Neural progenitor cell (in vitro differentiated cells): Measurements from ENCODE around the gene HMGA1. TPM values are rescaled to one million over a fixed set of nuclear protein-coding genes. Genes with fewer than 3 reads are reported as not detected.
"Not testable (repeated sequence)": the region's sequence is repeated elsewhere in the genome, so short reads cannot be mapped to it uniquely, and the experiment has no call there.

Experiments used
- DNase-seq: peaks from one replicate; pipeline ENCODE4 v3.0.0-alpha.2; 2016; ENCODE audit warnings: low spot score
- H2AFZ ChIP-seq: fragments of 200-600 bp; sonication (generic); replicated peaks from 2 replicates; pipeline ENCODE4 v1.6.1; 2016; ENCODE audit warnings: antibody characterized with exemption
- H3F3A ChIP-seq: fragments of 200-600 bp; sonication (generic); 2 replicates; pipeline ENCODE4 v1.6.1; 2016; ENCODE audit warnings: antibody characterized with exemption, low read depth
- H3K27ac ChIP-seq: fragments of 200-600 bp; sonication (generic); 2 replicates; pipeline ENCODE4 v1.5.1; 2016; ENCODE audit warnings: mild to moderate bottlenecking
- H3K27me3 ChIP-seq: fragments of 200-600 bp; sonication (generic); 2 replicates; pipeline ENCODE4 v1.6.1; 2016; ENCODE audit warnings: mild to moderate bottlenecking, moderate library complexity
- H3K36me3 ChIP-seq: fragments of 200-600 bp; sonication (generic); 2 replicates; pipeline ENCODE4 v1.5.1; 2016
- H3K4me1 ChIP-seq: fragments of 200-600 bp; sonication (generic); 2 replicates; pipeline ENCODE4 v1.6.1; 2016; ENCODE audit warnings: mixed run types
- H3K4me2 ChIP-seq: fragments of 200-600 bp; sonication (generic); 2 replicates; pipeline ENCODE4 v1.6.1; 2016
- H3K4me3 ChIP-seq: fragments of 200-600 bp; sonication (generic); 2 replicates; pipeline ENCODE4 v1.5.1; 2016
- H3K79me2 ChIP-seq: fragments of 200-600 bp; sonication (generic); 2 replicates; pipeline ENCODE4 v1.6.1; 2016; ENCODE audit warnings: low read depth
- H3K9ac ChIP-seq: fragments of 200-600 bp; sonication (generic); 2 replicates; pipeline ENCODE4 v1.6.1; 2016
- H3K9me3 ChIP-seq: fragments of 200-600 bp; sonication (generic); 2 replicates; pipeline ENCODE4 v1.5.1; 2016; ENCODE audit warnings: low read depth
- H4K20me1 ChIP-seq: fragments of 200-600 bp; sonication (generic); 2 replicates; pipeline ENCODE4 v1.6.1; 2016; ENCODE audit warnings: low read depth
- H3K27ac Mint-ChIP-seq: 3 replicates; pipeline ENCODE4 v1.8.0; 2021; ENCODE audit warnings: mixed read lengths
- H3K27me3 Mint-ChIP-seq: 2 replicates; pipeline ENCODE4 v1.8.0; 2022; ENCODE audit warnings: low read depth, mild to moderate bottlenecking, inconsistent platforms, moderate library complexity, mixed read lengths; ENCODE audit not compliant: insufficient read depth
- H3K36me3 Mint-ChIP-seq: 3 replicates; pipeline ENCODE4 v1.8.0; 2021; ENCODE audit warnings: mixed read lengths
- H3K4me1 Mint-ChIP-seq: 3 replicates; pipeline ENCODE4 v1.8.0; 2021; ENCODE audit warnings: mixed read lengths
- H3K4me3 Mint-ChIP-seq: 3 replicates; pipeline ENCODE4 v1.8.0; 2021; ENCODE audit warnings: mild to moderate bottlenecking, moderate library complexity, mixed read lengths
- H3K9me3 Mint-ChIP-seq: 3 replicates; pipeline ENCODE4 v1.8.0; 2020; ENCODE audit warnings: mixed read lengths
- EZH2 ChIP-seq: fragments of 200-600 bp; sonication (generic); IDR thresholded peaks from 2 replicates; pipeline ENCODE4 v1.6.1; 2017; ENCODE audit warnings: antibody characterized with exemption, mild to moderate bottlenecking, moderate library complexity
- EZH2phosphoT487 ChIP-seq: fragments of 200-600 bp; sonication (generic); IDR thresholded peaks from 2 replicates; pipeline ENCODE4 v1.6.1; 2017; ENCODE audit warnings: antibody characterized with exemption
- total RNA-seq: library from RNA; depleted of rRNA; stranded (reverse); fragments of >200 nt; gene quantifications from 2 replicates; pipeline ENCODE4 v1.2.3, GENCODE V29; 2015; ENCODE audit warnings: low replicate concordance
- TF ChIP-seq, protein P1 (sequence below): fragments of 200-600 bp; sonication (generic); IDR thresholded peaks from 2 replicates; pipeline ENCODE4 v1.5.1; 2017; ENCODE audit warnings: antibody characterized with exemption, mild to moderate bottlenecking

The HMGA1 gene
- total RNA-seq, 1 donor from 2014 or later, result 417 TPM

DNA sequence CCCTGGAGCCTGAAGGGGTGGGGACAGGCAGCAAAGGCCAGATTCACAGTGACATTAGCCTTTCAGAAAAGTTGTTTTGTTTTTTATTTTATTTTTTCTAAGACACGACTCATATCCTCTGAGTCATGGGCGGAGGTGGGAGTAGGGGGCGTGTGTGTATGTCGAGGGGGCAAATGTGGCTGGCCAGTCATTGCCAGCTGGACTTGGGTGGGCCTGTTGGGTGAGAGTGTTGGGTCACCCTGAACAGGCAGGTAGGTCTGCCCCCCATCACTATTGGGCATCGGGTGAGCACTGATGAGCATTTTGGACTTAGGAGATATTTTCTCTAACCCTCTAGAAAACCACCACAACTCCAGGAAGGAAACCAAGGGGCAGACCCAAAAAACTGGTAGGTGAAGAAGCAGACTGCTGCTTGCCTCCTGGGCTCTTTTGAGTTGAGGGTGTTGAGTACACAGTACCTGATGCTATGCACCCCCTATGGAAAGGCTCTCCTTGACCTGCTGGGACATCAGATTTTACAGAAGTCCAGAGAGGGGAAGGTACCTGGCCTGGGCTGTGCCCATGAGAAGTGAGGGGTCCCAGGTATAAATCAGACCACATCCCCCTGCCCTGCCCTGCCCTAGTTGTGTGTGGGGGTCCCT is 6.6 kb downstream of the HMGA1 start:
- Histone ChIP-seq H3K4me3 (no peak overlapping the region), H3F3A (peaks cover 93% of the 10 kb centered on the region), H3K27me3 (no peaks in the 10 kb centered on the region), H3K79me2 (peaks cover 55% of the 10 kb centered on the region), H3K27ac (peak overlapping the region; percentile 53), H3K9ac (no peak overlapping the region), H3K9me3 (no peaks in the 10 kb centered on the region), H2AFZ (no peak overlapping the region), H3K36me3 (peaks cover 11% of the 10 kb centered on the region), H3K4me1 (peaks cover 31% of the 10 kb centered on the region), H3K4me2 (no peak overlapping the region), H4K20me1 (peaks cover 99% of the 10 kb centered on the region)
- peaks cover 9% of the 10 kb centered on the region for H3K27me3 Mint-ChIP-seq
- H3K4me3 Mint-ChIP-seq, result peak overlapping the region; percentile 41
- peaks cover 28% of the 10 kb centered on the region for H3K36me3 Mint-ChIP-seq
- no peak for DNase-seq
- no peak overlapping the region for H3K27ac Mint-ChIP-seq
- TF ChIP-seq EZH2phosphoT487 (no peak), EZH2 (no peak)
- TF ChIP-seq, protein P1, sequence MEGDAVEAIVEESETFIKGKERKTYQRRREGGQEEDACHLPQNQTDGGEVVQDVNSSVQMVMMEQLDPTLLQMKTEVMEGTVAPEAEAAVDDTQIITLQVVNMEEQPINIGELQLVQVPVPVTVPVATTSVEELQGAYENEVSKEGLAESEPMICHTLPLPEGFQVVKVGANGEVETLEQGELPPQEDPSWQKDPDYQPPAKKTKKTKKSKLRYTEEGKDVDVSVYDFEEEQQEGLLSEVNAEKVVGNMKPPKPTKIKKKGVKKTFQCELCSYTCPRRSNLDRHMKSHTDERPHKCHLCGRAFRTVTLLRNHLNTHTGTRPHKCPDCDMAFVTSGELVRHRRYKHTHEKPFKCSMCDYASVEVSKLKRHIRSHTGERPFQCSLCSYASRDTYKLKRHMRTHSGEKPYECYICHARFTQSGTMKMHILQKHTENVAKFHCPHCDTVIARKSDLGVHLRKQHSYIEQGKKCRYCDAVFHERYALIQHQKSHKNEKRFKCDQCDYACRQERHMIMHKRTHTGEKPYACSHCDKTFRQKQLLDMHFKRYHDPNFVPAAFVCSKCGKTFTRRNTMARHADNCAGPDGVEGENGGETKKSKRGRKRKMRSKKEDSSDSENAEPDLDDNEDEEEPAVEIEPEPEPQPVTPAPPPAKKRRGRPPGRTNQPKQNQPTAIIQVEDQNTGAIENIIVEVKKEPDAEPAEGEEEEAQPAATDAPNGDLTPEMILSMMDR, result no peak
- peaks cover 70% of the 10 kb centered on the region for H3K4me1 Mint-ChIP-seq
- no peaks in the 10 kb centered on the region for H3K9me3 Mint-ChIP-seq

DNA sequence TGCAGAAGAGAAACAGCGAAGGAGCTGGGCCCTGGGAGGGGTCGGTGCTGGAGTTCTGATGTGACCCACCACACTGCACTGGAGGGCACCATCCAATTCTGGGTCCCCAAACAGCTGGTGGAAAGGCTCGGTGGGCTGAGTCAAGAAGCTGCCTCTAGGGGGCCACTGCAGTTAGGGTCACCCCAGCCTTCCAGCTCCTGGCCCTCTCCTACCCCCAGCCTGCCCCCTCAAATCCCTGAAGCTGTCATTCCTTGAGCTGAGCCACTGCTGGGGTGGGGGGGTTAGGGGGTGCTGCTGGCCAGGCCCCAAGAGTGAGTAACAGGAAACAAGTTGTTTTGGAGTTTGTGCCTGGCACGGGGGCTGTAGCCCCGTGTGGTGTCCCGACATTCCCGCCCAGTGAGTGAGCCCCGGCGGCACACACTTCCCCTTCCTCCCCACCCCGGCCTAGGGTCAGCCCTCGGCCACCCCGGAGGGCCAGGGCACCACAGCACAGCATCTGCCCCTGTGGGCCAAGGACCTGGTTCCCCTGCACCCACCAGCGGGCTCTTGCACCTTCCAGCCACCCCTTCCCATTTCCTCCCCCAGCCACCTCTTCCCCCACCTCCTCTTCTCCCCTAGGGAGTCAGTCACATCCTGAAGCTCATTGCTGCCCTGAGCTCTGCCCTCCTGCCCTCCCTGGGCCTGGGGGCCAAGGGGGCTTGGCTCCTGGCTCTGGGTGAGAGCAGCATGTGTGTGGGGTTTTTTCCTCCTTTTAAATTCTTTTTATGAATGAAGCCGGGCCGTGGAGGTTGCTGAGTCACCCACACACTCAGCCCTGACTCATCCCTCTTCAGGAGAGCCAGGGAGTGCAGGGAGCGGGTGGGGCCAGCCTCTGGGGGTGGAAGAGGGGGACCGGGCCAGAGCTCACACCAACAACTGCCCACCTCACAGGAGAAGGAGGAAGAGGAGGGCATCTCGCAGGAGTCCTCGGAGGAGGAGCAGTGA is 7.5 kb downstream of the HMGA1 start:
- Histone ChIP-seq H3K4me2 (no peak overlapping the region), H3F3A (peaks cover 89% of the 10 kb centered on the region), H3K27me3 (no peaks in the 10 kb centered on the region), H4K20me1 (peaks cover 94% of the 10 kb centered on the region), H3K27ac (peak overlapping the region; percentile 75), H3K9me3 (no peaks in the 10 kb centered on the region), H3K79me2 (peaks cover 46% of the 10 kb centered on the region), H3K4me1 (peaks cover 22% of the 10 kb centered on the region), H3K36me3 (peaks cover 11% of the 10 kb centered on the region), H2AFZ (no peak overlapping the region), H3K4me3 (no peak overlapping the region), H3K9ac (no peak overlapping the region)
- H3K9me3 Mint-ChIP-seq, result no peaks in the 10 kb centered on the region
- TF ChIP-seq EZH2phosphoT487, result no peak
- TF ChIP-seq, protein P1, result peak; percentile 50
- no peak for DNase-seq
- peaks cover 63% of the 10 kb centered on the region for H3K4me1 Mint-ChIP-seq
- peak overlapping the region; percentile 48 for H3K4me3 Mint-ChIP-seq
- H3K36me3 Mint-ChIP-seq, result peaks cover 27% of the 10 kb centered on the region
- peaks cover 9% of the 10 kb centered on the region for H3K27me3 Mint-ChIP-seq
- no peak overlapping the region for H3K27ac Mint-ChIP-seq

DNA sequence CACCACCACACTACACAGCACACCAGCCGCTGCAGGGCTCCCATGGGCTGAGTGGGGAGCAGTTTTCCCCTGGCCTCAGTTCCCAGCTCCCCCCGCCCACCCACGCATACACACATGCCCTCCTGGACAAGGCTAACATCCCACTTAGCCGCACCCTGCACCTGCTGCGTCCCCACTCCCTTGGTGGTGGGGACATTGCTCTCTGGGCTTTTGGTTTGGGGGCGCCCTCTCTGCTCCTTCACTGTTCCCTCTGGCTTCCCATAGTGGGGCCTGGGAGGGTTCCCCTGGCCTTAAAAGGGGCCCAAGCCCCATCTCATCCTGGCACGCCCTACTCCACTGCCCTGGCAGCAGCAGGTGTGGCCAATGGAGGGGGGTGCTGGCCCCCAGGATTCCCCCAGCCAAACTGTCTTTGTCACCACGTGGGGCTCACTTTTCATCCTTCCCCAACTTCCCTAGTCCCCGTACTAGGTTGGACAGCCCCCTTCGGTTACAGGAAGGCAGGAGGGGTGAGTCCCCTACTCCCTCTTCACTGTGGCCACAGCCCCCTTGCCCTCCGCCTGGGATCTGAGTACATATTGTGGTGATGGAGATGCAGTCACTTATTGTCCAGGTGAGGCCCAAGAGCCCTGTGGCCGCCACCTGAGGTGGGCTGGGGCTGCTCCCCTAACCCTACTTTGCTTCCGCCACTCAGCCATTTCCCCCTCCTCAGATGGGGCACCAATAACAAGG is 8.5 kb downstream of the HMGA1 start:
- H3K4me2 ChIP-seq, H3K27me3 ChIP-seq, H3K9me3 Mint-ChIP-seq, H3K4me3 Mint-ChIP-seq, H3K27me3 Mint-ChIP-seq, DNase-seq, H3K9me3 ChIP-seq, H3K9ac ChIP-seq, H2AFZ ChIP-seq, H3K4me3 ChIP-seq, H3K27ac Mint-ChIP-seq: not testable (repeated sequence)
- Histone ChIP-seq H3K4me1 (peaks cover 12% of the 10 kb centered on the region), H4K20me1 (peaks cover 84% of the 10 kb centered on the region), H3F3A (peaks cover 79% of the 10 kb centered on the region), H3K79me2 (peaks cover 36% of the 10 kb centered on the region), H3K36me3 (peaks cover 11% of the 10 kb centered on the region), H3K27ac (peak overlapping the region; percentile 75)
- Mint-ChIP-seq H3K4me1 (peaks cover 54% of the 10 kb centered on the region), H3K36me3 (peaks cover 27% of the 10 kb centered on the region)

DNA sequence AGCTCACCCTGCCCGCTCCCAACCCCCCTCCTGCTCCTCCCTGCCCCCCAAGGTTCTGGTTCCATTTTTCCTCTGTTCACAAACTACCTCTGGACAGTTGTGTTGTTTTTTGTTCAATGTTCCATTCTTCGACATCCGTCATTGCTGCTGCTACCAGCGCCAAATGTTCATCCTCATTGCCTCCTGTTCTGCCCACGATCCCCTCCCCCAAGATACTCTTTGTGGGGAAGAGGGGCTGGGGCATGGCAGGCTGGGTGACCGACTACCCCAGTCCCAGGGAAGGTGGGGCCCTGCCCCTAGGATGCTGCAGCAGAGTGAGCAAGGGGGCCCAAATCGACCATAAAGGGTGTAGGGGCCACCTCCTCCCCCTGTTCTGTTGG is 9.1 kb downstream of the HMGA1 start:
- H3K36me3 ChIP-seq, result peaks cover 11% of the 10 kb centered on the region
- peaks cover 78% of the 10 kb centered on the region for H4K20me1 ChIP-seq
- not testable (repeated sequence) for H3K27ac Mint-ChIP-seq, H3K9ac ChIP-seq, H3K27ac ChIP-seq, DNase-seq, H3K4me2 ChIP-seq, H3K27me3 ChIP-seq, H3K4me3 ChIP-seq, H3K4me3 Mint-ChIP-seq, H3K9me3 Mint-ChIP-seq, H3K9me3 ChIP-seq, H3K4me1 ChIP-seq, H2AFZ ChIP-seq
- peaks cover 53% of the 10 kb centered on the region for H3K4me1 Mint-ChIP-seq
- peaks cover 73% of the 10 kb centered on the region for H3F3A ChIP-seq
- H3K36me3 Mint-ChIP-seq, result peaks cover 27% of the 10 kb centered on the region
- H3K27me3 Mint-ChIP-seq, result peaks cover 10% of the 10 kb centered on the region
- peaks cover 30% of the 10 kb centered on the region for H3K79me2 ChIP-seq
